ENCODE data around the gene INHBE.
A peak's percentile ranks its signal among the peaks of the same experiment; 100 is the strongest.

Gene INHBE

DNA sequence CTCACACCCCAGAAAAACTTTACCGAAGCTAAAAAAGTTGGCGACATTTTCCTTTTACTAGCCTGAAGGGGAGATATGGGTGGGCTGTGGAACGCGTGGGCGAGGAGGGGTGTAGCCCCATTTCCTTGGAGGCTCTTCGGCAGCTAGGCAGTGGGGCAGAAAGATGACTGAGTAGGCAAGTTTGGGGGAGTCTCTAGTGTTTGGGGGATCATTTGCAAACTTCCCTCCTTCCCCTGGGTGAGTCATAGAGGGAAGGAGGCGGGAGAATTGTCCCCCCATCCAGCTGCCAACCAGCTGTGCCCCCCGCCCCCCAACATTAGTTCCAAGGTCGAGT, 6.8 kb downstream of the INHBE start:
- no peak for DNase-seq

DNA sequence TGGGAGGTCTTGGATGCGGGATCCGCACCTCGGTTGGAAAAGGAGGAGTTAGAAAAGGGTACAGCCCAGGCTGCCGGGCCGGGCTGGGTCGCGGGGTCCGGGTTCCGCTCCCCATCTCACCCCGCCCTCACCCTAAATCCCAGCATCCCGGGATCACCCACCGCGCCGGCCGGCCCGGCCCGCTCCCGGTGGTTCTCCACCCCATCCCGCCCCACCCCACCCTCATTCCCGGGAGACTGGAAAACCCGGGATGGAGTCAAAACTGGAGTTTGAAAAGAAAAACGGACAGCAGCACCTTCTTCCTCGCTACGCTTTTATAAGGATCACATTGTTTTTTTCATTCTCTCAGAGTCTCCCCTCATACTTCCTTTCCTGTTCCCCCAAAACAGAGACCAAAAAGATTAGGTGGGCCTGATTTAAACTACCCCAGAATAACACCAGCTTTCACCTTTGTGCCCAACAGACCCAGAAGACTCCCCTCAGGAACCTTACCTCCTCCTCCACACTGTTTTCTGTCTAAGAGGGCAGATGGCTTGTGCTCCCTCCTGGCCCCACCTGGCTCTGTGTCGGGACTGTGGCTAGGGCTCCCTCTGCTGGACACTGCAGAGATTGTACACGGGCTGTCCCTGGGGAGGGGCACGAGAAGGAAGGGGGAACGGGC, 7.3 kb downstream of the INHBE start:
- DNase-seq, result peak; percentile 71

DNA sequence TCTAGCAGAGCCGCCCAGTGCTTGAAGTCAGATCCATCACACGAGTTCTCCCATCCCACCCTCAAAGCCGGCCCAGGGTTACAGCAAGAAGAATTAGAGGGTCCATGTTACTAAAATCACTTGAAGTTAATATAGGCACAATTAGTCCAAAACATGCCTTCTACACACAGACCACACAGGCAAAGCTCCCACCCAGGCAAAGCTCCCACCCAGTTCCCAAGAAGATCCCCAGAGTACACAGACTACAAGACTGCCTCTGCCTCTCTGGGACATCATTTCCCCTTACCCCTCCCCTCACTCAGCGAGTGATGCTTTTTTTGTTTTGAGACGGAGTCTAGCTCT, 7.8 kb downstream of the INHBE start:
- DNase-seq, result no peak

DNA sequence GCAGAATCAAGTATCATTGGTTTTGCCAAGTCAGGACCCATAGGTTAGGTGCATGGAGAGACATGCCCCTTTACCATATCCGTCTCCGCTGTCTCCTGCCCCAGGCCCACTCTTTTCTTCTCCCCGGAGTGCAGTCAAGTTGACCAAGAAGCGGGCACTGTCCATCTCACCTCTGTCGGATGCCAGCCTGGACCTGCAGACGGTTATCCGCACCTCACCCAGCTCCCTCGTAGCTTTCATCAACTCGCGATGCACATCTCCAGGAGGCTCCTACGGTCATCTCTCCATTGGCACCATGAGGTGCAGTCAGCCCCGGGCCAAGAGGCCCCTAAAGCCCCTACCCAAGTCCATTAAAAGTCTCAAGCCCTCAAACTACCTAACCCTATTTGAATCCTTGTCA, 9.5 kb downstream of the INHBE start:
- no peak for DNase-seq

DNA sequence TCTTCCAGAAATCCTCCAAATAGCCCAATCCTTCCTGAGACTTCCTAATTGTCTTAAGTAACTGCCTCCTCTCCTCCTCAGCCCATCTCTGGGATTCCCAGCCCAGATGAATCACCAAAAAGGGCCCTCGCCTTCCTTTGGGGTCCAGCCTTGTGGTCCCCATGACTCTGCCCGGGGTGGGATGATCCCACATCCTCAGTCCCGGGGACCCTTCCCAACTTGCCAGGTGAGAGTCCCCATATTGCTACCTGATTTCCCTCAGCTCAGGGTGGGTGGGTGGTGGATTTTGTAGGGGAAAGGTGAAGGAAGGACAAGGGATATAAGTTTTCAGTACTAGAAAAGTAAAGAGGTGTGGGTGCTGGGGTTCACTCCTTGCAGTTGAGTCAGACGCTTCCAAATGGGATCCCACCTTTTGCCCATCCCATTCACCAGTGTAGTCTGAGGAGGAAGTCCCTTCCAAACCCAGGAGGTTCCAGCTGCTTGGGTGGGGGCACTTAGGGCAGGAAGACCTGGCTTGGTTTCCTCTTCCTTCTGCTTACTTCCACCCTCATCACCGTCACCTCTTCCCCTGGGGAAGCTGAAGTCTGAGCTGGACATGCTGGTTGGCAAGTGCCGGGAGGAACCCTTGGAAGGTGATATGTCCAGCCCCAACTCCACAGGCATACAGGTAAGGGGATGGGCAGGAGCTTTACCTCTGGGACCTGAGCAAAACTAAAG, 10.1 kb downstream of the INHBE start:
- DNase-seq, result no peak

DNA sequence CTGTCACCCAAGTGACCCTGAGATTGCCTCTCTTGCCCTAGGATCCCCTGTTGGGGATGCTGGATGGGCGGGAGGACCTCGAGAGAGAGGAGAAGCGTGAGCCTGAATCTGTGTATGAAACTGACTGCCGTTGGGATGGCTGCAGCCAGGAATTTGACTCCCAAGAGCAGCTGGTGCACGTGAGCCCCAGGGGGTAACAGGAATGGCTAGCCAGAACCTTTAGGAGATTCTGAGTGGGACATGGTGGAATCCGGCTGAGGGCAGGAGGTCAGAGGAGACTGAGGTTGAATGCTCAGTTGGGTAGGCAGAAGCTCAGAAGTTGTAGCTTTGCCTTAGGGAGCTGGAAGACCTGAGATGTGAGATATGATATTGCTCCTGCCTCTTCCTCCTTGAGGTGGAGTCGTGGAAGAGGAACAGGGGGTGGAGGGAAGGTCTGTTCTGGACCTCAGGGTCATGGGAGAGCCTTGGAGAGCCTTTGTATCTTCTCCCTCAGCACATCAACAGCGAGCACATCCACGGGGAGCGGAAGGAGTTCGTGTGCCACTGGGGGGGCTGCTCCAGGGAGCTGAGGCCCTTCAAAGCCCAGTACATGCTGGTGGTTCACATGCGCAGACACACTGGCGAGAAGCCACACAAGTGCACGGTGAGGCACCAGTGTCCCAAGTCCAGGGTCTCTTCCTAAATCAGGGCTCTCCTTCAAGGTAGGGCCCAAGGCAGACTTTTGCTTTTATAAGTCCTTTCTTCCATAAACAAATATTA, 10.8 kb downstream of the INHBE start:
- no peak for DNase-seq

DNA sequence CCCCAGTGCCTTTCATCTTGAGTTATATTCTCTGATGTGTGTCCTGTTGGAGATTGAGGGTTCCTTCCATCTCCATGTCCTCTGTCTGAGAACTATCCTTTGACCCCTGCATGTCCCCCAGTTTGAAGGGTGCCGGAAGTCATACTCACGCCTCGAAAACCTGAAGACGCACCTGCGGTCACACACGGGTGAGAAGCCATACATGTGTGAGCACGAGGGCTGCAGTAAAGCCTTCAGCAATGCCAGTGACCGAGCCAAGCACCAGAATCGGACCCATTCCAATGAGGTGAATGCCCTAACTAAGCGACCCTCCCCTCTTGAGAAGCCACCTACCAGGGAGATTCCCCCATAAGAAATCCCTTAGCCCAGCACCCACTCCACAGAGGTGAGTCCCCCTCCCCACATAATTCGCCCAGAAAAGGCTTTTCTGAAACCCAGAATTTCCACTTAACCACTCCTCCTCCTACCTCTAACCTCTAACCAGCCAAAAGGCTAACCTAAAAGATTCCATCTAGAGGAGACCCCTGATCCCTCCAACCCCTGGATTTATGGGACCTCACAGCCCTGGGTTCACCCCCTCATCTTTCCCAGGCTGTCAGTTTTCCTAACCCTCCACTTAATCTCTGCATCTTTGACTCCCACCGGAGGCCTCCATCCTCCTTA, 12.2 kb downstream of the INHBE start:
- no peak for DNase-seq

DNA sequence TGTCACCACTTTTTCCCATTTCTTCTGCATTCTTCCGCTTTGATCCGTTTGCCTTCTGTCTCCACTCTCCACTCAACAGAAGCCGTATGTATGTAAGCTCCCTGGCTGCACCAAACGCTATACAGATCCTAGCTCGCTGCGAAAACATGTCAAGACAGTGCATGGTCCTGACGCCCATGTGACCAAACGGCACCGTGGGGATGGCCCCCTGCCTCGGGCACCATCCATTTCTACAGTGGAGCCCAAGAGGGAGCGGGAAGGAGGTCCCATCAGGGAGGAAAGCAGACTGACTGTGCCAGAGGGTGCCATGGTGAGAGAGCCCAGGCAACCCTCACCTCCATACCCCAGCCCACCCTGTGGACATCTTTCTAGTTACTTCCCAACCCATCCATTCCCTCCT, 12.8 kb downstream of the INHBE start:
- no peak for DNase-seq

DNA sequence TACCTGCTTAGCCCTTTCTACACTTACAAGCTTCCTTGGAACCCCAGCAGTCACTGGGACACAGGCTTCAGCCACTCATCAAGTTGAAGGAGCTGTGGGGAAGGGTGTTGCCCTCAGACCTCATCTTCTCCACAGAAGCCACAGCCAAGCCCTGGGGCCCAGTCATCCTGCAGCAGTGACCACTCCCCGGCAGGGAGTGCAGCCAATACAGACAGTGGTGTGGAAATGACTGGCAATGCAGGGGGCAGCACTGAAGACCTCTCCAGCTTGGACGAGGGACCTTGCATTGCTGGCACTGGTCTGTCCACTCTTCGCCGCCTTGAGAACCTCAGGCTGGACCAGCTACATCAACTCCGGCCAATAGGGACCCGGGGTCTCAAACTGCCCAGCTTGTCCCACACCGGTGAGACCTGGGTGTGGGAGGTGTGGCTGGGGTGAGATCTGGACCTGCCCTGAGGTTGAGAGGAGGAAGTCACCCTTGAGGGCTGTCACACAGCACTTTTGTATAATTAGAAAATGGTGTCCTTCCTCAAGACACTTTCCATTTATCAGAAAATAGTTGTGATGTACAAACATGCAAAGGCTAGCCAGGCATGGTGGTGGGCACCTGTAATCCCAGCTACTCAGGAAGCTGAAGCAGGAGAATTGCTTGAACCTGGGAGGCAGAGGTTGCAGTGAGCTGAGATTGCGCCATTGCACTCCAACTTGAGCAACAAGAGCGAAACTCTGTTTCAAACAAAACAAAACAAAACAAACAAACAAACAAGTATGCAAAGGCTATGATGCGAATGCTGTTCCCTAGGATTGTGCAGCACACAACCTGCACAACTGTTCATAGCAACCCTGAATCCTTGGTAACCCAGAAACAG, 14.4 kb downstream of the INHBE start:
- no peak for DNase-seq

DNA sequence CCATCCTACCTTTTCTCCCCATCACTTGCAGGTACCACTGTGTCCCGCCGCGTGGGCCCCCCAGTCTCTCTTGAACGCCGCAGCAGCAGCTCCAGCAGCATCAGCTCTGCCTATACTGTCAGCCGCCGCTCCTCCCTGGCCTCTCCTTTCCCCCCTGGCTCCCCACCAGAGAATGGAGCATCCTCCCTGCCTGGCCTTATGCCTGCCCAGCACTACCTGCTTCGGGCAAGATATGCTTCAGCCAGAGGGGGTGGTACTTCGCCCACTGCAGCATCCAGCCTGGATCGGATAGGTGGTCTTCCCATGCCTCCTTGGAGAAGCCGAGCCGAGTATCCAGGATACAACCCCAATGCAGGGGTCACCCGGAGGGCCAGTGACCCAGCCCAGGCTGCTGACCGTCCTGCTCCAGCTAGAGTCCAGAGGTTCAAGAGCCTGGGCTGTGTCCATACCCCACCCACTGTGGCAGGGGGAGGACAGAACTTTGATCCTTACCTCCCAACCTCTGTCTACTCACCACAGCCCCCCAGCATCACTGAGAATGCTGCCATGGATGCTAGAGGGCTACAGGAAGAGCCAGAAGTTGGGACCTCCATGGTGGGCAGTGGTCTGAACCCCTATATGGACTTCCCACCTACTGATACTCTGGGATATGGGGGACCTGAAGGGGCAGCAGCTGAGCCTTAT, 15.3 kb downstream of the INHBE start:
- no peak for DNase-seq

DNA sequence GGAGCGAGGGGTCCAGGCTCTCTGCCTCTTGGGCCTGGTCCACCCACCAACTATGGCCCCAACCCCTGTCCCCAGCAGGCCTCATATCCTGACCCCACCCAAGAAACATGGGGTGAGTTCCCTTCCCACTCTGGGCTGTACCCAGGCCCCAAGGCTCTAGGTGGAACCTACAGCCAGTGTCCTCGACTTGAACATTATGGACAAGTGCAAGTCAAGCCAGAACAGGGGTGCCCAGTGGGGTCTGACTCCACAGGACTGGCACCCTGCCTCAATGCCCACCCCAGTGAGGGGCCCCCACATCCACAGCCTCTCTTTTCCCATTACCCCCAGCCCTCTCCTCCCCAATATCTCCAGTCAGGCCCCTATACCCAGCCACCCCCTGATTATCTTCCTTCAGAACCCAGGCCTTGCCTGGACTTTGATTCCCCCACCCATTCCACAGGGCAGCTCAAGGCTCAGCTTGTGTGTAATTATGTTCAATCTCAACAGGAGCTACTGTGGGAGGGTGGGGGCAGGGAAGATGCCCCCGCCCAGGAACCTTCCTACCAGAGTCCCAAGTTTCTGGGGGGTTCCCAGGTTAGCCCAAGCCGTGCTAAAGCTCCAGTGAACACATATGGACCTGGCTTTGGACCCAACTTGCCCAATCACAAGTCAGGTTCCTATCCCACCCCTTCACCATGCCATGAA, 16.0 kb downstream of the INHBE start:
- DNase-seq, result no peak

DNA sequence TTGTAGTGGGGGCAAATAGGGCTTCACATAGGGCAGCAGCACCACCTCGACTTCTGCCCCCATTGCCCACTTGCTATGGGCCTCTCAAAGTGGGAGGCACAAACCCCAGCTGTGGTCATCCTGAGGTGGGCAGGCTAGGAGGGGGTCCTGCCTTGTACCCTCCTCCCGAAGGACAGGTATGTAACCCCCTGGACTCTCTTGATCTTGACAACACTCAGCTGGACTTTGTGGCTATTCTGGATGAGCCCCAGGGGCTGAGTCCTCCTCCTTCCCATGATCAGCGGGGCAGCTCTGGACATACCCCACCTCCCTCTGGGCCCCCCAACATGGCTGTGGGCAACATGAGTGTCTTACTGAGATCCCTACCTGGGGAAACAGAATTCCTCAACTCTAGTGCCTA, 16.6 kb downstream of the INHBE start:
- DNase-seq, result no peak

DNA sequence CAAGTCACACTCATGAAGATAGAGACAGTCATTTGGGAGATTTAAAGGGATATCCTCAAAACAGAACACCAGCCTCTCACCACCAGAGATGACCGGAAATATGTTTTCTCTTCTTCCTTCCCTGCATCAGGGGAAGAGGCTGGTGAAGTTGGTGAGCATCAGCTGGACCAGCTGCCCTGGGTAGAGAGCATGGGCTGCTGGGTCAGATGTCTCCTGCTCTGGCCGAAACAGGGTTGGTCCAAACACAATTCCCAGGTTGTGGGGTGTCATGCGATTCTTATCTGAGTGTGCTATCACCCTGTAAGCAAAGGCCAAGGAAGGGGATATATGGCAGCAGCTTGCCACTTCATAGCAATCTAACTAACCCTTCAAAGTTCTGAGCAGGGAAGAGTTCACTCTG, 17.3 kb downstream of the INHBE start:
- no peak for DNase-seq

DNA sequence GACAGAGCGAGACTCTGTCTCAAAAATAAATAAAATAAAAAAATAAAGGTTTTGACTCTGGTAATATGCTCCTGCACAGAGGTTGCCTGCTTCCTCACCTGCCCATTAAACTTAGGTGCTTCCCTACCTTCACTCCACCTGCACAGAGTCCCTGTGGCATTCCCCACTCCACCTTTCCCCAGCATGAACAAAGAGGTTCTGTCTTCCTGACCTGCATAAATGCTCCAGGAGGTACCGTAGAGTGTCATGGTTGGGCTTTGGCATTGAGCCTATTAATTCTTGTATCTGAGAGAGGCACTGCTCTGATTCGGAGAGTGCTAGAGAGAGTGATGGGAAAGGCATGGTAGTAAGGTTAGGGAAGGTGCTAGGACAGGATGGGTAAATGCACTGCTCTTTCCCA, 18.3 kb downstream of the INHBE start:
- DNase-seq, result no peak

DNA sequence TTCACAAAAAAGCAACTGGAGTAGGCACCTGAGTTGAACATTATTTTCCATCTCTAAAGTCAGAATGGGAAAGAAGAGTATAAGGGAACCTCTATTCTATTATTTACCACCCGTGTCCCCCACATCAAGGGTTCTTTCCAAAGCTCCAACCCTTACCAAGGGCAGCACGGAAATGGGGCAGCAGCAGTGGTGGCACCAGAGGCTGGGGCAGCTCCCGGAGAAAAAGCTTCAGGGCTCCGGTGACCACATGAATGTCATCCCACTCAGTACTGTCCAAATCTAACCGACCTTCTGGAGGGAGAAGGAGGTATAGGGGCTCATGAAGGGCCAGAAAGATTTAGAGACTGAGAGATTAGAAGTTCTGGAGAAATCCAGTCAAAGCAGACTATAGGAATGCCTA, 18.8 kb downstream of the INHBE start:
- no peak for DNase-seq

DNA sequence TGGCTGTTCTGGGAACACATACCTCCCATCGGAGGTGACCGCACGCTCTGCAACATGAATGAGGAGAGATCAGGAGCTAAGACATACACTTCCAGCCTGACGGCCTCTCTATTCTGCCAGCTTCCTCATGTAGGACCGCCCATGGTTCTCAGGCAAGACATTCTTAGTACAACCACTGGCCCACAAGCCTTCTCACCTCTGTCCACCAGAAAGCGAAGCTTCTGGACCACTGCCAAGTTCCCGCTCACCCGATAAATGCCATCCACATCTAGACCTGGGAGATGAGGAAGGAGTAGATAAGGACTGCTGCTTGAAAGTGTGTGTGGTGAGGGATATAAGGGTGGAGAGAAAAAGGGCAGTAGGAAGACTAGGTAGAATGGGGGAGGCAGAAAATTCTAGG, 19.3 kb downstream of the INHBE start:
- DNase-seq, result no peak

DNA sequence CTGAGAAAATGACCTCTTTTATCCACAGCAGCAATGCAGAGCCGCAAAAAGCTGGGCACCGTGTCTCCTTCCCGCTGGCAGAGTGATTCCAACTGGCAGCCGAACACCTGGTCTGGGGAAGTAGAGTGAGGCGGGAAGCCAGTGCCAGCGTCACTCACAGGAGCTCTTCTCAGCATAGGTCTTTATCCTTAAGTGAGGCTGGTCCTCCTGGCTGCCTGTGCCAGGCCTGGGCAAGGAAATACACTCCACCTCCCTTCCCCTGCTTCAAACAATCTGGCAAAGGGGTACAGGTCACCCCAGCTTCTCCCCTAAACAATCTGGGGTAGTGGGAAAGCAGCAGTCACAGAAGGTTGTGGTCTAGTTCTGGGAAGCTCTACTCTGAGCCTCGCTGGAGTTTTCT, 19.8 kb downstream of the INHBE start:
- DNase-seq, result no peak

DNA sequence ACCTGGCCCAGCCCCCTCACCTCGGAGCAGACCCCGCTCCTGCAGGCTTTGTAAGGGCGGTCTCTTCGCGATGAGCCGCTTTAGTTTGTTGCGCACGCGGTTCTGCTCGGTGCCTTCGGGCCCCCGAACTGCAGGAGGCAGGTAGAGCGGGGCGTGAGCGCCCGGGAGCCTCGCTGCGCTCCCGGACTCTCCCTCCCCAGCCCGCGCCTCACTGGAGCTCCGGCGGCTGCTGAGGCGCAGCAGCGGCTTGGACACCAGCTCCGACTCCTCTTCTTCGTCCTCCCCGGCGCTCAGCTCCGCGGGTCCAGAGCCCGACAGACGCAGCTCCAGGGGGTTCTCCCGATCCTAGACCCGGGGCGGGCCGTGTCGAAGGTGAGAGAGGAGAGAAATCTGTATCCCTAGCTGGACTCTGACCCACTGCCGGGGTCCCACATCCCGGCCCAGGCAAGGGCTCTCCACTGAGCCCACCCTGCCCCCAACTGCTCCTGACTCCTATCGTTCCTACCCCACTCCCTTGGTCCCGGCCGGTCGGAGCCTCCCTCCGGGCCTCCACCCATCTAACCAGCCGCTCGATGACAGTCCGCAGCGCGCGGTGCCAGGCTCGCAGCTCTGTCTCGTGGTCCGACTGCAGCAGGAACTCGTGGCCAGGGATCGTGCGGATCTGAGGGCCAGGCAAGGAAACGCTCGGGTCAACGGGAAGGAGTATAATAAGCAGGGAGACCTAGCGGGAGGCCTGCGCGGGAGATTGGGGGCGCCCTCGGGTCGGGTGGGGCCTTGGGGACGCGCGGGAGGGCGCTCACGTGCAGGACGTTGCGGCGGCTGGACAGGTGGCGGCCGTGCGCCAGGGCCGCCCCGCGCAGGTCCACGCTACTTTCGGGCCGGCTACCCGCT, 20.4 kb downstream of the INHBE start:
- DNase-seq, result no peak

DNA sequence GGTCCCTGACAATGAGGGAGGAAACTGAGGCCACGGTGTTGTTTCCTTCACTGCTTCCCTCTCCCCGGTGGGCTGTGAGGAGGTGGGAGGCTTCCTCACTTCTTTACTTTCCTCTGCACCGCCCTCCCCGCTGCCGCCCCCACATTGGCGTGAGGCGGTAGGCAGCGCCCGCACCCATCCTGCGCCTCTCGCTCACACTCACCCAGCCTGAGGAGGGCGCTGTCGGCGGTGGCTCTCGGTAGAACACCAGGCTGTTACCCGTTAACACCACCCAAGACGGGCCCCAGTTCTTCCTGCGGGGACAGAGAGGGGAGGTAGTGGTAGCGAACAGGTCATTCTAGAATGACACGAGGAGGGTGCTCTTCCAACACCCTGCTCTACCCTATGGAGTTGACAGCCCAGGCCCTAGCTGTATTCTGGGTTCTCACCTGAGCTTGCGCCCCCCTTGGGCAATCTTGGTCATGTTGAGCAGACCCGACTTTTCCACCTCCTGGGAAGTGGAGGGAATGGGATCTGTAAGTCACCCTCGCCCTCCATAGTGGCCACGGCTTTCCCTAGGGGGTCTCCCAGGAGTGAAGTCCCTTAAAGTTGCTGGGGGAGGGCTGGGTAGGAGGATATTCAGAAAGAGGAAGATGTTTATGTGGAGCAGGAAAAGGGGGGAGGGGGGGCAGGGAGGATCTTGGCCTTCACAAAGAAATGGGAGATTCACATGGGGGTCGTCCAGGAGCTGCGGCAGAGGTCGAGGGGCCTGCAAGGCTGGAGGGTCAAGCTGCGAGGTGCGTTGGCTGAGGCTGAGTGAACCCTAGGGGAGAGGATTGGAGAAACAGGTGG, 21.3 kb downstream of the INHBE start:
- DNase-seq, result no peak
